Activated T-helper 1 cell treated with Interleukin-2 at 50 U/mL for 16 hours (primary cell): ENCODE data around the gene FBXO42.
"Not testable (repeated sequence)": the region's sequence is repeated elsewhere in the genome, so short reads cannot be mapped to it uniquely, and the experiment has no call there.

Experiments
- DNase-seq: peaks from one replicate; pipeline ENCODE4 v3.0.0-alpha.2; 2020; ENCODE audit warnings: low read depth

Gene FBXO42

DNA sequence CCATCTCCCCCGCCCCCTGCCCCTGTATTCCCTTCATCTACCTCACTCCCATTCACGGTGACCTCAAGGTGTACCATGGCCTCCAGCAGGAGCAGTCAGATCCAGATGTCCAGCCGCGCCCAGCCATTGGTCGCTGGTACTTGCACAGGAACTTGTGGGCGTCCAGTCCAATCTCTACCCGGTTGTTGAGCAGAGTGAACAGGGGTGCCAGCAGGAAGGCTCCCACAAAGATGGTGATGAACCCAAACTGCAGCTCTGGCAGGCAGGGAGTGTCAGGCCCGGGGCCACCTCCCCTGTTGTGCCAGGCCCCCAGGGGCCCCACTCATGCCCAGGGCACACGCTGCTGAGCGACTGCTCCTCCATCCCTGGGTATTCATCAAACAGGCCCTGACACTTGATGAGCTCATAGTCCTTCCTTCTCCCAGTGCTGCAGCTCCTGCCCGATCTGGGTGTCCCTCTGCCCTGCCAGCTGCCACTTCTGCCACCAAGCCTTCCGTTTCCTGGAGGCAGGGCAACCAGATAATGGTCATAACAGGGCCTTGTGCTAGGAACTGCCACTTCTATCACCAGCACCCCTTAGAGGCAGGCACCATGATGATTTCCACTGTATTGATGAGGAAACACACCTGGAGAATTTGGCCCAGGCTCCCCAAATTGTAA is 134.1 kb downstream of the FBXO42 start:
- no peak for DNase-seq

DNA sequence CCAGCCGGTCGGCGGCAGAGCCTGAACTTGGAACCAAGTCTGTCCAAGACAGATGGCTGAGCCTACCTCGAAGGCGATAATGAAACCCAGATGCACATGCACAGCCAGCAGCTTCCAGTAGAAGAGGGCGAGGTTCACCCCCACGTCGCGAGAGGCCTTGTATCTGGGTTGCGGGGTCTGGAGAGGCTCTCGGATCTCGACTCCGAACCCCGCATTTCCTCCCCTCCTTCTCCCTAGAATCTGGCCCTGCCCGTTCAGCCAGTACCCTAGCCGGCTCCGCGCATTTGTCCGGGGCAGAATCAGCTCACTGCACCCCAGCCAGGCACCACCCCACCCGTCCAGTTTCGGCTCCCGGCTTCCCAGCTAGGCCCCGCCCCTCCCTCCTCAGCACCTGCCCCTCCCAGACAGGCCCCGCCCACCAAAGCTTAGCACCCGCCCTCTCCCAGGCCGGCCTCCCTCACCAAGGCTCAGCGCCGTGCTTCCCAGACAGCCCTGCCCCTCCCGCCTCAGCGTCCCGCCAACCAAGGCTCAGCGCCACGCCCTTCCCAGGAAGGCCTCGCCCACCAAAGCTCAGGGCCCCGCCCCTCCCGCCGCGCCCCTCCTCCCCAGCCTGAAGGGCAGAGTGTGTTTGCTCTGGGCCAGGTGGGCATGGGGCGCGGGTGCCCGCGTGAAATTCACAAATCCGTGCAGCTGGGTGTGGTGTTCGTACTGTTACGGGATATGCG is 135.1 kb downstream of the FBXO42 start:
- peak; percentile 88 for DNase-seq

DNA sequence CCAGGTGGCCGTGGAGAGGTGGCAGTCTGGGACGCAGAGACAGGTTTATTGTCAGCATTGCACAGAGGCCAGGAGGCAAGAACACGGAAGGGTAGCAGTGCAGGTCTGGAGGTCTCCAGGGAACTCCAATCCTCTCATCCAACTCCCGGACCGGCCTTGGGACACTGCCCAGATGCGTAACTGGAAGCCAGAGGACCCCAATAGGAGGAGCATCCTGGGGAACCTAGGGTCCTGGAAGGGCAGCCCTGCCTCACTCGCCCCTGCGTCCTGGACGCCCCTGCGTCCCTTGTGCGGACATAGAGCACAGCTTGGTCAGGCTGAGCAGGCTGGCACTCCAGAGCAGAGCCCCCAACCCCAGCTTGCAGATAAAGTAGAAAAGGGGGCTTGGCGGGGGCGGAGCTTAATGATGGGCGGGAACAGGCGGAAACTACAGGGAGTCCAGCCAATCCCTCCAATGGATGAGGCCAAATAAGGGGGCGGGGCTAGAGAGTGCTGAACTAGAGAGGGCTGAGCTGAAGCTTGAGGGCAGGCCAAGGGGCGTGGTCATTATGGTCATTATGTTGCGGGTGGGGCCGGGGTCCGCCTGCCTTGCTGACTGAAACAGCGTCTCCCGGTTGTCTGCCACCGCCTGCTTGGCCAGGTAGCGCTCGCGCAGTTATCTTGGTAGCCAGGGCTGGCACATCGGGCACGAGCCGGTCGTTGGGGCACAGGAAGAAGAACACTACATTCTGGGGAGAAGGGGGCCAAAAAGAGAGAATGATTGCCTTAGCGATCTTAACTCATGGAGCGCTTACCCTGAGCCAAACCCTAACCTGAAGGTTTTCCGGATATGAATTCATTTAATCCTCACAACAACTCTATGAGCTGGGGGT is 136.2 kb downstream of the FBXO42 start:
- no peak for DNase-seq

DNA sequence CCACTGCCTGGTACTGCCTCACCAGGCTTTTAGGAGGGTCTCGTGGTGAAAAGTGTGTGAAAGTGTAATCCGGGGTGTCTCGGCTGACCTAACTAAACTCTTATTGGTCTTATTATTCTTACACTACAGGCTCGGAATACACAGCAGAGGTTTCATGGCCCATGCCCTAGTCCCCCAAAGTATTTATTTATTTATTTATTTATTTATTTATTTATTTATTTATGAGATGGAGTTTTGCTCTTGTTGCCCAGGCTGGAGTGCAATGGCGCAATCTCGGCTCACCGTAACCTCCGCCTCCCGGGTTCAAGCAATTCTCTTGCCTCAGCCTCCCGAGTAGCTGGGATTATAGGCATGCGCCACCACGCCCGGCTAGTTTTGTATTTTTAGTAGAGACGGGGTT is 137.0 kb downstream of the FBXO42 start:
- DNase-seq: not testable (repeated sequence)

DNA sequence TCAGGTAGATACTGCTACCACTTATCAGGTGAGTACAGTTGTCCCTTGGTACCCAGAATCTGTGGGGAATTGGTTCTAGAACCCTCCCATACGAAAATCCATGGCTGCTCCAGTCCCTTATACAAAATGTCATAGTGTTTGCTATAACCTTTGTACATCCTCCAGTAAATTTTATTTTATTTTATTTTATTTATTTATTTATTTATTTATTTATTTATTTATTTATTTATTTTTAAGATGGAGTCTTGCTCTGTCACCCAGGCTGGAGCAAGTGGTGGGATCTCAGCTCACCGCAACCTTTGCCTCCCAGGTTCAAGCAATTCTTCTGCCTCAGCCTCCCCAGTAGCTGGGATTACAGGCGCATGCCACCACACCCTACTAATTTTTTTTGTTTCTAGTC is 138.7 kb downstream of the FBXO42 start:
- DNase-seq: not testable (repeated sequence)

DNA sequence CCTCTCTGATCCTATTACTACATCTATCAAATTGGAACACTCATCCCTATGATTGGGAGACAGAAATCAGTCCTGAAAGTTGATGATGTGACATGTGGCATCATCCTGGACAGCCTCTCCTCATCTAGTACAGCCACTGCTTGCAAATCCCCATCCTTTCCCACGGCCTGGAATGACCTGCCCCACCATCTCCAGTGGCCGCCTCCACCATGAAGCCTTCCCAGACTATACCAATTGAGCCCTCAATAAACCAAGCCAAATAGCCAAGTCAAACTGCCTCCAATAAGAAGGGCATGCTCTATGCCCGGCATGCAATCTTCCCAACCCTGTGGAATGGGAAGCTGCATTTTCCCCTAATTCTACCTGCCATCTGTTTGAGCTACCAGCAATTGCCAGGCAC is 139.3 kb downstream of the FBXO42 start:
- DNase-seq: no peak

DNA sequence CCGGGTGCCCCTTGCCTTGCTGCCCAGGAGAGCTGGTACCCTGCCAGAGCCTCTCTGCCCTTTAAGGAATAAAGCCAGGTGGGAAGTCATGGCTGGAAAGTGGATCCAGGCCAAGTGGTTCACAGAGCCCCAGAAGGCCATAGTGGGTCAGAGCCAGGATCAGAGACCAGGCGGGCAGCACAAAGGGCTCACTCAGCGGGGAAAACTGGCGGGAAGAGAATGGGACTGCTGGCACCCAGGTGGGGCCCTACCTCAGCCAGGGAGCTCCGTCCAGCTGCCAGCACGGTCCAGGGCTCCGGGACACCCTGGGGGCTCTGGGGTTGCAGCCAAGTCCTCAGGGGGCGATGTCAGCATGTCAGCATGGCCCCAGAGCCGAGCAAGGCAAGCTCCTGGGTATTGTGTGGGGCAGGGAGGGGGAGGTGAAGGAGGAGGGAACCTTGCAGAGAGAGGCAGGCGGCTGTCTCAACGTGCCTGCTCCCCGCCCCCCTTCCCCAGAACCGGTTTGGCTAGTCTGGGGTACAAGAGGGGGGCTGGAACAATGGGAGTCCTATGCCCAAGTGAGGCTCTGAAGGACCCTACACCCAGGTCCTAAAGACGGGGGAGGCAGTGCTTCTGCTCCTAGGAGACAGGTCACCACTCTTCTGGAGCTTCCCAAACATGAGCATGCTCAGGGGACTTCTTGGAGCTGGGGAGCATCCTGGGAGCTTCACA is 139.9 kb downstream of the FBXO42 start, which contains the start of gene ARHGEF19:
Gene ARHGEF19 (minus strand): TSS at position 402 of the 711 bp plus-strand sequence. CDS start 3,598 bp downstream, outside the sequence.
- no peak for DNase-seq

DNA sequence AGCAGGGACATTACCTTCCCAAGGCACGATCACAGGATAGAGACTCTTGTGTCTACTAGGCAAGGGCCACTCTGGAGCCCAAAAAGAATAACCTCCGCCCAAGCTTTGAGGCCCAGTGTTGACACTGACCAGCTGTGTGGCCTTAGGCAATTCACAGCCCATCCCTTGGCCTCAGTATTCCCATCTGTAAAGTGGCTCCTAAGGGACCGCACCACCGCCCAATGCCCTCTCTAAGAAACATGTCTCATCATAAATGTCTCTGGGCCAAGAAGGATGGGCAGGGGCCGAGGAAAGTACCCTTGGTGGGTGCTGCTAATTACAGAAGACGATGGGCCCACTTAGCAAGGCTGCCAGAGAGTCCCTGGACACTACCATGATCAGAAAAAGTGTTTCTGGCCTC is 140.5 kb downstream of the FBXO42 start:
- no peak for DNase-seq

DNA sequence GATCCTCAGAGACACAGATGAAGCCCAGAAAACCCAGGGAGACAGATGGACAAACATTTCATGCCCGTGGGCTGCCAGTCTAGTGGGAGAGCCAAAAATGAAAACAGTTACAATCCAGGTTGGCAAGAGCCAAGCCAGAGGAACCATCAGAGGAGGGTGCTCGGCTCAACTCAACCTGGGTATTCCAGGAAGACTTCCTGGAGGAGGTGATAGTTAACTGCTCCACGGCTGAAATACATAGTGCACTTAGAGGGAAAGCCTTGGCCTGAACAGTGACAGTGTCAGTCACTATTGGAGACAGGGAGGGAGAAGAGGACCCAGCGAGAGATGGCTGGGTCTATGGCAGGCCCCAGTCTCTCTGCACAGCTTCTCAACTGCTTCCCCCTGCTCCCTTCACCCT is 141.7 kb downstream of the FBXO42 start:
- DNase-seq: no peak

DNA sequence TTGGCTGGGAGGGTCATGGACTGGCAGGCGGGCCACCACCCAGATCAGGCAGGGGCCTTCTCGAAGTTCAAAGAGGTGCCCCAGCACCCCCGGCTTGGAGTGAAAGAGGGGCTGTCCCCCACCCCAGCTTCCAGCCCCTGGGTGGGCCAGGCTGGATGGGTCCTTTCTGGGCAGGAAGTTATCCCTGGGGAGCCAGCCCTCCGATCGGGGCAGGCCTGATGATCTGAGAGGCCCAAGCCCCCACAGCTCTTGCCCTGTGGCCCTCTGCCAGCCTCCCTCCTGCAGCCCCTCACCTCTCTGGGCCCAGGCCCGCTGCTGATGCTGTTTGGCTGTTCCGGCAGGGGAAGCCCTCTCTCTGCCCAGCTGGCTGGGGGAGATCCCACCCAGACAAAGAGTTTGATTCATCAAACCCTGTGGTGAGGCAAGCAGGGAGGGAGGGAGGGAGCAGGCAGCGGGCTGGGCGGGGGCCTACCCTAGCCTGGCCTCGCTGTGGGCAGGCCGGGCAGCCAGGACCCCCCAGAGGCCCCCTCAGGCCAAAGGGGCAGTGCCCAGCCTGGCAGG is 142.4 kb downstream of the FBXO42 start:
- DNase-seq: no peak

DNA sequence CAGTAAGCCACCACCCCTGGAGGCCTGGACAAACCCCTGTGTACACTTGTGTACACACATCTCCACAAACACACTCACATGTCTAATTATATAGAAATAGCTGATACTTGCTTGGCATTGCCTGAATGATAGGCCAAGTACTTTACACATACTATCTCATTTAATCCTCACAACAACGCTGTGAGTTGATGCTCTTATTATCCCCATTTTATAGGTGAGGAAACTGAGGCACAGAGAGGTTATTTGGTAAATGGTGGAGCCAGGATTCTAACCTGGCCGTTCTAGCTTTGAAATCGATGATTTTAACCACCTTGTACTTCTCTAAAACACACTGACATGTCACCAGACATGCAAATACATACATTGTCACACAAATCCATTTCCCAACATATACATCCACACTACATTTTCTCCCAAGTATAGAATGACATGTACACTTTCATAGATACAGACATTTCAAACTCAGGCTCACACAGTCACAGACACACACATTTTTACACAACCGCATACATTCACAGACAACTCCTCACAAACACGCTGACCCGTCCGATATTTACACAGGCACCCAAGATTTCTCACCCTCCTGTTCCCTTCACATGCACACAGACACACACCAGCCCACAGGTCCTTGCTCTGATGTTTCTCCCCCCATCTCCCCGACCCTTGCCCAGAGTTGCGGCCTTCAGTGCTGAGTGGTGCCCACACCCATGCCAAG is 143.0 kb downstream of the FBXO42 start:
- DNase-seq: no peak

DNA sequence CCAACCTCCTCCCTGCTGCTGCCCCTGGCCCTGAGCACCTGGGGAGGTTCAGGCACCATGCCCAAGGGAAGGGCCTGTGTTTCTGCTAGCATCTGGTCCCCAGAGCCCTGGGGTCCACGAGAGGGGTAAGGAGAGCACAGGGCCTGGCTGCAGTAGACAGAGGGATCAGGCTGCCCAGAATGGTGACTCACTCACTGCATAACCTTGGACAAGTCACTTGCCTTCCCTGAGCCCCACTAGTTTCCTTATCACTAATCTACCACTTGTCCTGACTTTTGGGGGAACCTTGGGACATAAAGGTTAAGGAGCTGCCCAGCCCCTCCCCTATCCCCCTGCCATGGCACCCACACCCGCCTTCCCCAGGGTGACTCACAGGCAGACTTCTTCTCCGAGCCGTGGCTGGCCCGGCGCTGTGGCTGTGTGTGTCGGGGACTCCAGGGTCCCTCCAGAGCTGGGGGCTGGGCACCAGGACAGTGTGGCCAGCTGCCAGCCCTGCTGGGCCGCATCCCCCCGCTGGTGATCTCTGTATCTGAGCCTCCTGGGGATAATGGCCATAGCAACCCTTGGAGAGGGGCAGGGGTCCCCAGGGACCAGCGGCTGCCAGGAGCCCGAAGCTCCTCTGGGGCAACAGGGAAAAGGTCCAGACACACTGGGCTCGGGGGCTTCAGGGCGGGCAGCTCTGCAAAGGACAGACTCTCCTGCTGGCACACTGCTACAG is 143.9 kb downstream of the FBXO42 start:
- DNase-seq: no peak

DNA sequence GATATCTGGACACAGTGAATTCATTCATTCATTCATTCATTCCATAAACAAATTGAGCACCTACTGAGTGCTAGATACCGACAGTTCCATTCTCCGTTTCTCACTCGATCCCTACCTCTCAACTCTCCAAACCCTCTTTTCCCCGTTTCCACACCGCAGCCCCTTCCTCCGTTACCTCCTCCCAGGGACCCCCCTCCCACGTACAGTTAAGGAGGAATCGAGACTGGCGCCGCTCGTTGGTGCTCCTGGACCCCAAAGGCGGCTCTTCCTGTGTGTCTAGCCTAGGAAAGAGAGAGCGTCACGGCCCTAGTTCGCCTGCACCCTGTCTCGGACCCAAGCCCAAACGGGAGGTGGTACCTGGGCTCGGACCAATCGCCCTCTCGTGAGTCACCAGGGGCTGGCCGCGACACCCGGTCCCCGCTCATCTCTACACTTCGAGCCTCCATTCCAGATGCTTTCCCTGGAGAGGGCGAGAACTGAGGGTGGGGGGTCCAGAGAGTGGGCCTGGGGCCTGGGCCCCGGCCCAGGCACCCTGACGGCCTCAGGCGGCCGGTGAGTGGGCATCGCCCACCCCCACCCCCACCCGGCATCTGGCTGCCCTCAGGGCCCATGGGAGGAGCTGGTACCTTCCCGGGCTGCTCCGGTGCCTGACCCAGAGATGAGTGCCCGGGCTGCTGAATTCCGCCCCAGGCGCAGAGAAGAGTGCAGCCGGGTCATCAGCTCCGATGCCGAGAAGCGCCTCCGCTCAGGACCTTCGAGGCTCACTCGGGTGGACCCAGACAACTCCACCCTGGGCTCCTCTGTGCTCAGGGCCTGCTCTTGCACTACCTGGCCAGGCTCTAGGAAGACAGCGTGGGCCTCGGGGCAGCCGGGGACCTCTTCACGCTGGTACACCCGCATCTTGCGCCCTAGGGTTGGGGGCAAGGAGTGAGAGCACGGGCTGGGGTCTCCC is 144.7 kb downstream of the FBXO42 start:
- DNase-seq: no peak

DNA sequence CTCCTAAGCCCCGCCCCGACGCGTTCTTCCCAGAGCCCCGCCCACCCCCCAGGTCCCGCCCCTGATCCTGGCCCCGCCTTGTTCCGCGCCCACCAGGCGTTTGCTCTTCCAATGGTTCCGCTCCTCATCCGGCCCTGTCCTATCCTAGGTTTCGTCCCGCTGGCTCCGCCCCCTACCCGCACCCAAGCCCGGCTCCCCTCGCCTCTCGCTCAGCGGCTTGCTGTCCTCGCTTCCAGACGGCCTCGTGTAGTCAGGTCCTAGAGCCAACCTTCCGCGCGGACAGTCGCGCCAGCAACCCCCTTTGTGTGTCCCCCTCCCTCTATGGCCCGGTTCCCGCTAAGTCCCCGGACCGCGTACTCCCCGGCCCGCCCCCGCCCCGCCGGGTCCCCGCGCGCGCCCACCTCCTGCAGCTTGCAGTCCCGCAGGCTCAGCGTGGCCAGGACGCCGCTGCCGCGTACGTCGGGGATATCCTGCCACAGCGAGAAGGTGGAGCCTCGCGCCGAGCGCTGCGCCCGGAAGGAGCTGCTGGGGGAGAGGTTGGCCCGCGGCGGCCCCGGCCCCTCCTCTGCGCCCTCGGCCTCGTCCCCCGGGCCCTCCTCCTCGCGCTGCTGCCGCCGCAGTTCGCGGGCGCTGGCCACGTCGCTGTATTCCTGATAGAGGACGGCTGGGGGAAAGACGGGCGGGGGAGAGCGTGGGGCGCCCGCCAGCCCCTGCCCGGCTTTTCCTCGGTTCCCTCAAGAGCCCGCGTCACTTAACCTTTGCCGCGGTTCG is 145.5 kb downstream of the FBXO42 start:
- peak; percentile 89 for DNase-seq

DNA sequence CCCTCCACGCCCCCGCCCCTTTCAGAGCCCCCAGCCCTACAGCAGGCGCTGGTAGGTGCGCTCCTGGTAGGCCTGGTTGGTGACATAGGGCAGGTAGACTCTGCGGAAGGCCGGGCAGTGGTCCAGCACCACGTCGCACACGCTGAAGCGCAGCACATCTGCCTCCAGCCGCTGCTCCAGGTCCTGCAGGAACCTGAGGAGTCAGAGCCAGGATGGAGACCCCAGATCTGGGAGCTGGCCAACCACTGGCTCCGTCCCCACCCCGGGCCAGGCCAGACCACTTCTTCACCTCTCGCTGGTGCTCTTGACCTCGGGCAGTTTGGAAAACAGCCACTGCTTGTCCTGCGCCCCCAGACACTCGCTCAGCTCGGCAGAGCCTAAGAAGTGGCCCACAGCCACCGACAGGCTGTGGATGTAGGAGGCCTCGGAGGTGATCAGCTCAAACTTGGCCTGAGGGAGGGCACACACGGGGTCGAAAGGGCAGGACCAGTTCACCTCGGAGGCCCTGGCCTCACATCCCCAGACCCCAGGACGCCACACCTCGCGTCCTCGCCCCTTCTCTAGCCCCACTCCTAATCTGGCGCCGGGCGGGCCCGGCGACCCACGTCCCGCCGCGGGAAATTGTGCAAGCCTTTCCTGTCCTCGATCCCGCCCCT is 146.3 kb downstream of the FBXO42 start:
- DNase-seq: no peak

DNA sequence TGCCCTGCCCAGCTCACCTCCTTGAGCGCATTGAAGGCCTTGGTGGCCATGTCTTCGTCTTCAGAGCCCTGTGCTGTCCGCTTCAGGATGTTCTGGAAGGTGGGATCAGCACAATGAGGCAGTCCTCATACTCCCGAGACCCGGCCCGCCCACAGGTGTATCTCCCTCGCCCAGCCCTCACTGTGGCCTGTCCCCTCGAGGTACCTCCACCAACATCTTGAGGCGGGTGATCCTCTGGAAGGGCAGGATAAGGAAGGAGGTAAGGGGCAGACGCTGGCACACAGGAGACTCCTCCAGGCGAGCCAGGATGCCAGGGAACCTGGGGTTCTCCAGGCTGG is 147.0 kb downstream of the FBXO42 start:
- DNase-seq: no peak

DNA sequence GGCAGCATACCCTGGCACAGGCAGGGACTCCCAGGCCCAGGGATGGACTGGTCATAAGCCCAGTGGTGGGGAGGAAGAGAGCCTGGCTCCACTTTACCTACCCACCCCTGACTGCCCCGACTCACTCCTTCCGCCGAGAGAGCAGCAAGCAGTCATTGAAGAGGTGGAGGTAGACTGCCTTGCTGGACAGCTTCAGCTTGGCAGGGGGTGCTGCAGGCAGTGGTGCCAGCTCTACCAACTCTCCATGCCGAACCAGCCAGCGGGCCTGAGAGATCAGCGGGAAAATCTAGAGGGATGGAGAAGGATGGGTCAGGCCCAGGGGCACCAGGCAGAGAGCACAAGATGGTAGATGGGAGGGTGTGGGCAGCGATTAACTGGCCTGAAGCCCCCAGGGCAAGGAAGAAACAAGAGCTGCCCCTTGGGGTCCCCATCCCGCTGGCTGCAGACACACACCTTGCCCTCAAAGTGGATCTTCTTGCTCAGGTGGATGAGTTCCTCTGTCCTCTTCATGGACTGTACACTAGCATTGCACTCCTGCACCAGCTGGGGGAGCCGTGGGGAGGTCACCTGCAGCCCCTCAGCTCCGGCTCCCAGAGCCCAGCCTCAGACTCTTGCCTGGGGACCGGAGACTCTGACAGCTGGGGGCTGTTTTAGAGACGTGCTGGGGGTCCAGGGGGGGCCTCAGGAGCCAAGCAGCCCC is 147.5 kb downstream of the FBXO42 start:
- DNase-seq: no peak
